GM21423 (cell line): ENCODE results near the gene HIBCH.
A peak's percentile ranks its signal among the peaks of the same experiment; 100 is the strongest.
"Not testable (repeated sequence)": the region's sequence is repeated elsewhere in the genome, so short reads cannot be mapped to it uniquely, and the experiment has no call there.

ENCODE experiments used
- ATAC-seq: cut with Tn5 transposase; IDR thresholded peaks from one replicate; pipeline ENCODE4 v1.9.1; 2021; ENCODE audit warnings: mild to moderate bottlenecking, moderate library complexity; ENCODE audit not compliant: unreplicated experiment

Gene HIBCH

GRCh38 chr2:190311893-190312634 lies 7.6 kb downstream of the HIBCH start:
- no peak for ATAC-seq

- ATAC-seq: no peak
These were observed 11.6 kb downstream of the HIBCH start for GRCh38 chr2:190308031-190308430.

GRCh38 chr2:190304404-190304803 lies 15.2 kb downstream of the HIBCH start:
- no peak for ATAC-seq

GRCh38 chr2:190303647-190304046 lies 16.0 kb downstream of the HIBCH start:
- no peak for ATAC-seq

- no peak for ATAC-seq
These were observed 17.6 kb downstream of the HIBCH start for GRCh38 chr2:190302052-190302451.

GRCh38 chr2:190301032-190301431 lies 18.6 kb downstream of the HIBCH start:
- no peak for ATAC-seq

GRCh38 chr2:190297880-190298279 lies 21.7 kb downstream of the HIBCH start:
- ATAC-seq: not testable (repeated sequence)

GRCh38 chr2:190283783-190284182 lies 35.8 kb downstream of the HIBCH start:
- no peak for ATAC-seq

GRCh38 chr2:190280565-190281350 lies 38.9 kb downstream of the HIBCH start:
- ATAC-seq: no peak

GRCh38 chr2:190279256-190280134 lies 40.1 kb downstream of the HIBCH start:
- ATAC-seq: not testable (repeated sequence)

GRCh38 chr2:190277234-190278112 lies 42.2 kb downstream of the HIBCH start:
- peak; percentile 55 for ATAC-seq

- no peak for ATAC-seq
These were observed 47.2 kb downstream of the HIBCH start for GRCh38 chr2:190272457-190272842.

GRCh38 chr2:190271783-190272456 lies 47.7 kb downstream of the HIBCH start:
- no peak for ATAC-seq

- ATAC-seq: no peak
These were observed 49.3 kb downstream of the HIBCH start for GRCh38 chr2:190270298-190270697.

GRCh38 chr2:190269699-190270098 lies 49.9 kb downstream of the HIBCH start:
- ATAC-seq: not testable (repeated sequence)

GRCh38 chr2:190267302-190267701 lies 52.3 kb downstream of the HIBCH start:
- ATAC-seq: no peak

- no peak for ATAC-seq
These were observed 53.3 kb downstream of the HIBCH start for GRCh38 chr2:190266314-190266713.

- ATAC-seq: no peak
These were observed 57.8 kb downstream of the HIBCH start for GRCh38 chr2:190261851-190262250.

- ATAC-seq: no peak
These were observed 63.5 kb downstream of the HIBCH start for GRCh38 chr2:190256087-190256486.

- no peak for ATAC-seq
These were observed 64.0 kb downstream of the HIBCH start for GRCh38 chr2:190255676-190256075.
